Neural cell (in vitro differentiated cells): Measurements from ENCODE around the gene SLC26A9. TPM values are rescaled to one million over a fixed set of nuclear protein-coding genes. Genes with fewer than 3 reads are reported as not detected.

Experiments
- H2AFZ ChIP-seq: fragments of 200-600, 300-800 bp; sonication (generic), shearing (Covaris generic); 2 replicates; pipeline ENCODE4 v1.6.0; 2014; ENCODE audit warnings: low read depth, mild to moderate bottlenecking, antibody characterized with exemption, low read length, moderate library complexity
- H3F3A ChIP-seq: fragments of 200-600 bp; shearing (Covaris generic); 2 replicates; pipeline ENCODE4 v1.6.1; 2016; ENCODE audit warnings: mild to moderate bottlenecking, moderate library complexity, mixed read lengths, antibody characterized with exemption, low read length; ENCODE audit not compliant: insufficient read depth, poor library complexity, severe bottlenecking
- H3K27ac ChIP-seq: fragments of 200-600, 300-800 bp; sonication (generic), shearing (Covaris generic); 2 replicates; pipeline ENCODE4 v1.5.1; 2014; ENCODE audit warnings: mild to moderate bottlenecking, low read length, moderate library complexity
- H3K27me3 ChIP-seq: fragments of 300-800, 200-600 bp; sonication (generic), shearing (Covaris generic); 2 replicates; pipeline ENCODE4 v1.6.0; 2014; ENCODE audit warnings: mild to moderate bottlenecking, low read depth, low read length, moderate library complexity; ENCODE audit not compliant: insufficient read depth
- H3K36me3 ChIP-seq: fragments of 300-800, 200-600 bp; sonication (generic), shearing (Covaris generic); 2 replicates; pipeline ENCODE4 v1.5.1; 2014; ENCODE audit warnings: mild to moderate bottlenecking, antibody characterized with exemption, low read length, moderate library complexity; ENCODE audit not compliant: insufficient read depth
- H3K4me2 ChIP-seq: fragments of 300-800, 200-600 bp; sonication (generic), shearing (Covaris generic); 2 replicates; pipeline ENCODE4 v1.6.0; 2014; ENCODE audit warnings: mild to moderate bottlenecking, low read length
- H3K4me3 ChIP-seq: fragments of 300-800, 200-600 bp; sonication (generic), shearing (Covaris generic); 2 replicates; pipeline ENCODE4 v1.5.1; 2014; ENCODE audit warnings: mild to moderate bottlenecking, low read length, moderate library complexity
- H3K79me2 ChIP-seq: fragments of 200-600 bp; shearing (Covaris generic); replicated peaks from 2 replicates; pipeline ENCODE4 v1.6.0; 2014; ENCODE audit warnings: mild to moderate bottlenecking, low read length, moderate library complexity; ENCODE audit not compliant: insufficient read depth
- H3K9ac ChIP-seq: fragments of 300-800, 200-600 bp; sonication (generic), shearing (Covaris generic); 2 replicates; pipeline ENCODE4 v1.6.1; 2016; ENCODE audit warnings: mild to moderate bottlenecking, low read length, mixed read lengths
- H3K9me2 ChIP-seq: fragments of 200-600 bp; shearing (Covaris generic); 2 replicates; pipeline ENCODE4 v1.6.1; 2016; ENCODE audit warnings: mild to moderate bottlenecking, low read length, mixed read lengths; ENCODE audit not compliant: insufficient read depth
- H3K9me3 ChIP-seq: fragments of 200-600, 300-800 bp; sonication (generic), shearing (Covaris generic); 2 replicates; pipeline ENCODE4 v1.6.1; 2016; ENCODE audit warnings: mild to moderate bottlenecking, mixed run types, low read length, moderate library complexity, mixed read lengths
- H4K20me1 ChIP-seq: fragments of 200-600 bp; shearing (Covaris generic); 2 replicates; pipeline ENCODE4 v1.6.1; 2016; ENCODE audit warnings: mild to moderate bottlenecking, mixed run types; ENCODE audit not compliant: insufficient read depth
- CTCF ChIP-seq: fragments of 450-650 bp; IDR thresholded peaks from 2 replicates; pipeline ENCODE4 v1.5.1; 2014; ENCODE audit warnings: antibody characterized with exemption, mild to moderate bottlenecking, moderate library complexity; ENCODE audit not compliant: poor library complexity, severe bottlenecking
- EP300 ChIP-seq: fragments of 450-650 bp; conservative IDR thresholded peaks from 2 replicates; pipeline ENCODE4 v1.6.1; 2014; ENCODE audit warnings: antibody characterized with exemption, mild to moderate bottlenecking, moderate library complexity; ENCODE audit not compliant: poor library complexity, severe bottlenecking
- EZH2 ChIP-seq: fragments of 200-600, 300-800 bp; shearing (Covaris generic), sonication (generic); IDR thresholded peaks from 2 replicates; pipeline ENCODE4 v1.6.1; 2014; ENCODE audit warnings: antibody characterized with exemption, low read length, borderline replicate concordance, mild to moderate bottlenecking; ENCODE audit not compliant: insufficient read depth, poor library complexity, severe bottlenecking
- MXI1 ChIP-seq: fragments of 450-650 bp; conservative IDR thresholded peaks from 2 replicates; pipeline ENCODE4 v1.6.1; 2014; ENCODE audit warnings: antibody characterized with exemption, mild to moderate bottlenecking; ENCODE audit not compliant: poor library complexity, severe bottlenecking
- POLR2AphosphoS5 ChIP-seq: IDR thresholded peaks from 2 replicates; pipeline ENCODE4 v1.6.1; 2012
- RAD21 ChIP-seq: fragments of 450-650 bp; conservative IDR thresholded peaks from 2 replicates; pipeline ENCODE4 v1.6.1; 2014; ENCODE audit warnings: antibody characterized with exemption, mild to moderate bottlenecking, moderate library complexity
- REST ChIP-seq: IDR thresholded peaks from 2 replicates; pipeline ENCODE4 v1.6.1; 2012; ENCODE audit warnings: borderline replicate concordance
- SMC3 ChIP-seq: fragments of 450-650 bp; conservative IDR thresholded peaks from 2 replicates; pipeline ENCODE4 v1.6.1; 2014; ENCODE audit warnings: antibody characterized with exemption, mild to moderate bottlenecking, moderate library complexity; ENCODE audit not compliant: poor library complexity
- TAF1 ChIP-seq: IDR thresholded peaks from 2 replicates; pipeline ENCODE4 v1.6.1; 2012; ENCODE audit warnings: low read depth
- polyA minus RNA-seq: library from RNA; depleted of rRNA, polyadenylated mRNA; stranded (reverse); fragments of >200 nt; gene quantifications from 2 replicates; pipeline ENCODE4 v1.2.3, GENCODE V29; 2014
- polyA plus RNA-seq: library from polyadenylated mRNA; depleted of rRNA; stranded (reverse); fragments of >200 nt; gene quantifications from 2 replicates; pipeline ENCODE4 v1.2.3, GENCODE V29; 2014

The SLC26A9 gene
- polyA plus RNA-seq (not detected in 2 replicates), polyA minus RNA-seq (not detected in 2 replicates)

GRCh38 chr1:205943245-205943644, at the start of gene SLC26A9:
SLC26A9 (minus strand) TSS chr1:205943456; CDS start chr1:205935820, 7,636 bp downstream.
- Histone ChIP-seq H3K9me2 (no peaks in the 10 kb centered on the region), H2AFZ (no peak within 1 kb of the TSS), H3K9me3 (no peaks in the 10 kb centered on the region), H3K4me2 (no peak within 1 kb of the TSS), H3K4me3 (no peak within 1 kb of the TSS), H3F3A (no peaks in the 10 kb centered on the region), H4K20me1 (no peaks in the 10 kb centered on the region), H3K27me3 (no peaks in the 10 kb centered on the region), H3K9ac (no peak within 1 kb of the TSS), H3K79me2 (no peaks in the 10 kb centered on the region), H3K27ac (no peak within 1 kb of the TSS), H3K36me3 (no peaks in the 10 kb centered on the region)
- TF ChIP-seq TAF1 (no peak), MXI1 (no peak), RAD21 (no peak), REST (no peak), EP300 (no peak), POLR2AphosphoS5 (no peak), EZH2 (no peak), SMC3 (no peak), CTCF (no peak)

GRCh38 chr1:205992218-205992882, 49.1 kb upstream of the SLC26A9 start:
- Histone ChIP-seq H3K27me3 (no peaks in the 10 kb centered on the region), H3K9me3 (no peaks in the 10 kb centered on the region), H4K20me1 (no peaks in the 10 kb centered on the region), H3K79me2 (no peaks in the 10 kb centered on the region), H3K27ac (no peak overlapping the region), H3K9ac (no peak overlapping the region), H3K9me2 (no peaks in the 10 kb centered on the region), H3K4me2 (no peak overlapping the region), H3F3A (no peaks in the 10 kb centered on the region), H3K36me3 (no peaks in the 10 kb centered on the region), H3K4me3 (no peak overlapping the region), H2AFZ (no peak overlapping the region)
- TF ChIP-seq EZH2 (no peak), SMC3 (no peak)

- H3K27me3 ChIP-seq, result no peaks in the 10 kb centered on the region
- H2AFZ ChIP-seq, result no peak overlapping the region
- no peaks in the 10 kb centered on the region for H3K9me2 ChIP-seq
- no peak overlapping the region for H3K27ac ChIP-seq
- H3K9ac ChIP-seq, result no peak overlapping the region
- H3K79me2 ChIP-seq, result no peaks in the 10 kb centered on the region
- H3F3A ChIP-seq, result no peaks in the 10 kb centered on the region
- H4K20me1 ChIP-seq, result no peaks in the 10 kb centered on the region
- H3K4me2 ChIP-seq, result no peak overlapping the region
- no peaks in the 10 kb centered on the region for H3K9me3 ChIP-seq
- no peaks in the 10 kb centered on the region for H3K36me3 ChIP-seq
- no peak overlapping the region for H3K4me3 ChIP-seq
- TF ChIP-seq CTCF (no peak), POLR2AphosphoS5 (no peak), EZH2 (no peak), REST (no peak), RAD21 (no peak), EP300 (no peak), MXI1 (no peak)
These were observed 48.0 kb upstream of the SLC26A9 start for GRCh38 chr1:205991237-205991636.
